ENCODE measurements around the gene APBB2.

DNA sequence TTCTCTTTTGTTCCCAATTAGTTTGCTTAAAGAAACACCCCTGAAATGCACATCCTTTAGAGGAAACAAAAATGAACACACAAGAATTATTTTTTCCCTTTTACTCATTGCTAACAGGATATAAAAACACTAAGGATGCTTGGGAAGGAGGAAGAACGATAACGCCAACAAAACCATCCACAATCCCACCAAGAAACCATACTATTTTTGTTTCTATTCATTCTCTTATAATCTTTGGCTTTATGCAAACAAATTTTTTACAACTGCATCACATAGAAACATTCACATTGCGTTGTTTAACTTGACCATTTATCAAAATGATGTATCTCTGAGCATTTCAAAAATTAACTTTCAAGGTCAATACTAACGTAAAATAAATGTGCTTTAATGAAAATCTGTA lies 12.0 kb downstream of the APBB2 start:
- no peak for TF ChIP-seq EP300 (IDR thresholded peaks at IDR 0.05)
- TF ChIP-seq, protein P1, sequence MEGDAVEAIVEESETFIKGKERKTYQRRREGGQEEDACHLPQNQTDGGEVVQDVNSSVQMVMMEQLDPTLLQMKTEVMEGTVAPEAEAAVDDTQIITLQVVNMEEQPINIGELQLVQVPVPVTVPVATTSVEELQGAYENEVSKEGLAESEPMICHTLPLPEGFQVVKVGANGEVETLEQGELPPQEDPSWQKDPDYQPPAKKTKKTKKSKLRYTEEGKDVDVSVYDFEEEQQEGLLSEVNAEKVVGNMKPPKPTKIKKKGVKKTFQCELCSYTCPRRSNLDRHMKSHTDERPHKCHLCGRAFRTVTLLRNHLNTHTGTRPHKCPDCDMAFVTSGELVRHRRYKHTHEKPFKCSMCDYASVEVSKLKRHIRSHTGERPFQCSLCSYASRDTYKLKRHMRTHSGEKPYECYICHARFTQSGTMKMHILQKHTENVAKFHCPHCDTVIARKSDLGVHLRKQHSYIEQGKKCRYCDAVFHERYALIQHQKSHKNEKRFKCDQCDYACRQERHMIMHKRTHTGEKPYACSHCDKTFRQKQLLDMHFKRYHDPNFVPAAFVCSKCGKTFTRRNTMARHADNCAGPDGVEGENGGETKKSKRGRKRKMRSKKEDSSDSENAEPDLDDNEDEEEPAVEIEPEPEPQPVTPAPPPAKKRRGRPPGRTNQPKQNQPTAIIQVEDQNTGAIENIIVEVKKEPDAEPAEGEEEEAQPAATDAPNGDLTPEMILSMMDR (IDR thresholded peaks at IDR 0.05), result no peak

Data from esophagus muscularis mucosa (tissue), 3 donors.